NCI-H69 (cell line): ENCODE results near the gene AXL.

ENCODE experiments used
- DNase-seq: peaks from one replicate; lab custom pipeline; 2025; lab: John Stamatoyannopoulos, UW

Gene AXL

GRCh38 chr19:41308450-41309179, 89.6 kb downstream of the AXL start:
- DNase-seq, result peak; percentile 87

- peak; percentile 43 for DNase-seq
Measured at GRCh38 chr19:41309180-41310032, 90.4 kb downstream of the AXL start.

GRCh38 chr19:41310033-41310831, 91.2 kb downstream of the AXL start, which contains the start of gene CCDC97:
CCDC97 (plus strand) TSS chr19:41310172; CDS start chr19:41310311, 139 bp downstream.
- peak; percentile 92 for DNase-seq

GRCh38 chr19:41311072-41311471, 92.0 kb downstream of the AXL start:
- peak; percentile 17 for DNase-seq
